K562 (cell line): ENCODE measurements around the gene HS2ST1. TPM values are rescaled to one million over a fixed set of nuclear protein-coding genes. Genes with fewer than 3 reads are reported as not detected.

Experiments
- ATAC-seq: fragments of 200-7000 bp; cut with Tn5 transposase; 3 replicates; pipeline ENCODE4 v1.9.1; 2020; ENCODE audit warnings: moderate library complexity
- BruUV-seq: library from RNA; stranded (reverse); fragments of 400-500 nt; replicated peaks from 2 replicates; lab custom pipeline; 2021; lab: Mats Ljungman, UMichigan
- CTCF ChIA-PET: fragments of 300-600 bp; formaldehyde crosslinking; extraction: SDS; loops from one replicate; lab custom pipeline; 2021; ENCODE audit warnings: low intra/inter-chr PET ratio; lab: Yijun Ruan, JAX
- POLR2A ChIA-PET: fragments of 300-600, 350-650 bp; sonication (Branson Sonifier 250); formaldehyde crosslinking; extraction: SDS; loops from one replicate; lab custom pipeline; 2021; ENCODE audit warnings: antibody characterized with exemption, inconsistent platforms; lab: Yijun Ruan, JAX
- DNase-seq, 4 experiments: peaks; one replicate each; pipeline versions ENCODE4 v3.0.0 to v3.0.0-alpha.2; 2011 to 2018; ENCODE audit warnings: low spot score in 3 of 4, mixed read lengths in 3 of 4; ENCODE audit errors: extremely low read depth in 1 of 4
- FAIRE-seq: peaks from 2 replicates; lab custom pipeline; 2011; peaks lifted over from hg19 to GRCh38; lab: Jason Lieb, UNC
- H2AFZ ChIP-seq: 2 replicates; pipeline ENCODE4 v1.6.0; 2011; ENCODE audit warnings: low read depth, low read length, control low read depth, inconsistent platforms
- H3K27ac ChIP-seq: fragments of 200-600 bp; 3 replicates; pipeline ENCODE4 v1.8.0; 2011; ENCODE audit warnings: low read depth, mild to moderate bottlenecking, control low read depth, inconsistent platforms, low read length, moderate library complexity, mixed read lengths; ENCODE audit errors: extremely low read depth
- H3K27me3 ChIP-seq, 2 experiments: fragments of 300-600 bp in 1 of 2; 2 replicates in 1 of 2; 3 replicates in 1 of 2; pipeline versions ENCODE4 v1.6.0 to v1.8.0; 2011; ENCODE audit warnings: inconsistent platforms in 2 of 2, low read length in 2 of 2, mild to moderate bottlenecking in 1 of 2, mixed read lengths in 1 of 2, moderate library complexity in 1 of 2; ENCODE audit not compliant: control insufficient read depth in 2 of 2, insufficient read depth in 2 of 2
- H3K36me3 ChIP-seq: fragments of 300-600 bp; 3 replicates; pipeline ENCODE4 v1.8.0; 2011; ENCODE audit warnings: mild to moderate bottlenecking, low read length, inconsistent platforms; ENCODE audit not compliant: control insufficient read depth, insufficient read depth
- H3K4me1 ChIP-seq, 2 experiments: fragments of 200-600 bp in 1 of 2; replicated peaks in 1 of 2; 2 replicates in 1 of 2; 3 replicates in 1 of 2; pipeline versions ENCODE4 v1.5.1 to v1.8.0; 2011; ENCODE audit warnings: inconsistent platforms in 2 of 2, low read length in 2 of 2, mild to moderate bottlenecking in 1 of 2, mixed read lengths in 1 of 2, moderate library complexity in 1 of 2; ENCODE audit not compliant: control insufficient read depth in 2 of 2, insufficient read depth in 2 of 2
- H3K4me2 ChIP-seq: 2 replicates; pipeline ENCODE4 v1.6.1; 2011; ENCODE audit warnings: low read length, control low read depth, inconsistent platforms, mixed read lengths; ENCODE audit not compliant: insufficient read depth
- H3K4me3 ChIP-seq: fragments of 200-600 bp; sonication (generic), shearing (Covaris generic); 2 replicates; pipeline ENCODE4 v1.5.1; 2016; ENCODE audit warnings: control low read depth, inconsistent platforms
- H3K79me2 ChIP-seq: fragments of 200-600 bp; 3 replicates; pipeline ENCODE4 v1.8.0; 2011; ENCODE audit warnings: low read length, inconsistent platforms; ENCODE audit not compliant: control insufficient read depth, insufficient read depth
- H3K9ac ChIP-seq, 2 experiments: 2 replicates each; pipeline versions ENCODE4 v1.6.0 to v1.6.1; 2011; ENCODE audit warnings: low read depth in 2 of 2, low read length in 2 of 2, control low read depth in 1 of 2, inconsistent platforms in 1 of 2, mild to moderate bottlenecking in 1 of 2, mixed read lengths in 1 of 2; ENCODE audit not compliant: insufficient read depth in 1 of 2
- H3K9me1 ChIP-seq: one replicate; pipeline ENCODE4 v1.6.0; 2011; ENCODE audit warnings: inconsistent platforms, mild to moderate bottlenecking, low read length, moderate library complexity; ENCODE audit not compliant: control insufficient read depth, insufficient read depth
- H3K9me3 ChIP-seq: replicated peaks from 2 replicates; pipeline ENCODE4 v1.5.1; 2011; ENCODE audit warnings: low read depth, low read length, inconsistent platforms; ENCODE audit not compliant: control insufficient read depth, insufficient read depth
- H4K20me1 ChIP-seq: replicated peaks from 2 replicates; pipeline ENCODE4 v1.6.1; 2011; ENCODE audit warnings: low read length, inconsistent platforms, mixed read lengths; ENCODE audit not compliant: control insufficient read depth, insufficient read depth
- ATF3 ChIP-seq, 2 experiments: fragments of 450-650 bp in 1 of 2; sonication (generic) in 1 of 2; formaldehyde crosslinking in 1 of 2; IDR thresholded peaks in 1 of 2; conservative IDR thresholded peaks in 1 of 2; 2 replicates each; pipeline versions ENCODE4 v1.6.1 to v1.8.1; 2016 to 2023; ENCODE audit warnings: mild to moderate bottlenecking in 2 of 2, moderate library complexity in 2 of 2, inconsistent platforms in 1 of 2, missing genetic modification reagents in 1 of 2
- BRF1 ChIP-seq: IDR thresholded peaks from 3 replicates; pipeline ENCODE4 v1.6.1; 2011; ENCODE audit warnings: borderline replicate concordance, mild to moderate bottlenecking; ENCODE audit not compliant: insufficient read length; ENCODE audit errors: extremely low read depth
- CBFA2T3 ChIP-seq: fragments of 450-650 bp; IDR thresholded peaks from 2 replicates; pipeline ENCODE4 v1.6.1; 2017
- CHCHD3 ChIP-seq: fragments of 250-450 bp; sonication (Bioruptor Pico); IDR thresholded peaks from 2 replicates; pipeline ENCODE4 v2.1.2; 2022; ENCODE audit warnings: mild to moderate bottlenecking
- ETS1 ChIP-seq: conservative IDR thresholded peaks from 2 replicates; pipeline ENCODE4 v1.6.1; 2011; ENCODE audit warnings: low read depth, mild to moderate bottlenecking, low read length; ENCODE audit not compliant: control insufficient read depth
- JUND ChIP-seq, 2 experiments: IDR thresholded peaks; 2 replicates in 1 of 2; 3 replicates in 1 of 2; pipeline ENCODE4 v1.6.1; 2011; ENCODE audit warnings: borderline replicate concordance in 2 of 2, low read depth in 2 of 2, low read length in 2 of 2, improper control_type of control experiment in 1 of 2, missing biosample characterization in 1 of 2, missing genetic modification characterization in 1 of 2, missing genetic modification reagents in 1 of 2
- MAFG ChIP-seq: fragments of 450-650 bp; conservative IDR thresholded peaks from 2 replicates; pipeline ENCODE4 v1.6.1; 2016; ENCODE audit warnings: missing genetic modification characterization, missing compliant biosample characterization
- MAFK ChIP-seq: IDR thresholded peaks from 2 replicates; pipeline ENCODE4 v1.6.1; 2011; ENCODE audit warnings: low read length, improper control_type of control experiment
- PRPF4 ChIP-seq: fragments of 200-400 bp; formaldehyde crosslinking; IDR thresholded peaks from one replicate; pipeline ENCODE4 v1.6.1; 2017; ENCODE audit warnings: low read length, low read depth, mild to moderate bottlenecking; ENCODE audit not compliant: insufficient read depth, poor library complexity, severe bottlenecking
- RBM17 ChIP-seq: fragments of 200-400 bp; formaldehyde crosslinking; IDR thresholded peaks from 2 replicates; pipeline ENCODE4 v1.6.1; 2017; ENCODE audit warnings: low read depth, mild to moderate bottlenecking, low read length, borderline replicate concordance
- SMARCA4 ChIP-seq: fragments of 450-650 bp; IDR thresholded peaks from 2 replicates; pipeline ENCODE4 v1.6.1; 2016
- SUPT5H ChIP-seq: fragments of 450-650 bp; IDR thresholded peaks from 2 replicates; pipeline ENCODE4 v1.6.1; 2016
- XRCC5 ChIP-seq: fragments of 200-400 bp; formaldehyde crosslinking; IDR thresholded peaks from 2 replicates; pipeline ENCODE4 v1.6.1; 2017; ENCODE audit warnings: low read depth, mild to moderate bottlenecking, low read length
- ZC3H8 ChIP-seq: fragments of 450-650 bp; IDR thresholded peaks from 2 replicates; pipeline ENCODE4 v1.6.1; 2017
- ZFP30 ChIP-seq: fragments of 250-450 bp; sonication (Bioruptor Pico); IDR thresholded peaks from 2 replicates; pipeline ENCODE4 v1.8.0; 2022; ENCODE audit warnings: moderate library complexity, mild to moderate bottlenecking, inconsistent platforms, borderline replicate concordance
- ZNF146 ChIP-seq: IDR thresholded peaks from one replicate; pipeline ENCODE4 v1.6.1; 2018; ENCODE audit warnings: missing compliant biosample characterization; ENCODE audit not compliant: unreplicated experiment
- ZNF740 ChIP-seq, 3 experiments: fragments of 200-800 bp in 1 of 3; sonication (Bioruptor generic) in 1 of 3; sonication (generic) in 1 of 3; formaldehyde crosslinking in 1 of 3; IDR thresholded peaks; 2 replicates each; pipeline versions ENCODE4 v1.6.1 to v1.8.0; 2016 to 2022; ENCODE audit warnings: mild to moderate bottlenecking in 2 of 3, missing compliant biosample characterization in 2 of 3, missing genetic modification characterization in 2 of 3, missing genetic modification reagents in 1 of 3
- WGBS: fragments of 100-300 bp; shearing (Covaris generic); methylation state at CpG from one replicate; pipeline ENCODE4 v1.1.6; 2016; ENCODE audit warnings: low coverage, mixed read lengths; ENCODE audit not compliant: insufficient coverage; ENCODE audit errors: missing lambda C conversion rate; 5-methylcytosine and 5-hydroxymethylcytosine counted together
- in situ Hi-C: fragments of 300-500 bp; cut with MboI; formaldehyde crosslinking; loops from 4 replicates; pipeline ENCODE4 v1.15.0; 2018; ENCODE audit warnings: inconsistent platforms, mixed read lengths
- intact Hi-C: fragments of 100-400 bp; cut with micrococcal nuclease; formaldehyde crosslinking; loops from 2 replicates; pipeline ENCODE4 v1.14.2; 2022
- polyA plus RNA-seq, 8 experiments: library from polyadenylated mRNA; depleted of rRNA in 4 of 8; stranded (reverse) in 5 of 8; unstranded in 3 of 8; fragments of >200 nt; fragmentation: Nextera tagmentation in 2 of 8; fragmentation: Illumina TruSeq in 1 of 8; extraction: Ambion mirVana in 2 of 8; extraction: Trizol in 1 of 8; gene quantifications; 2 replicates each; pipeline versions ENCODE4 v1.2.1 to v1.2.3, GENCODE V29; 2011 to 2014; ENCODE audit warnings: inconsistent platforms in 1 of 8, missing spikeins in 1 of 8
- total RNA-seq, 7 experiments: library from RNA; depleted of rRNA in 6 of 7; stranded (reverse); fragments of >200 nt in 6 of 7; fragmentation: Illumina TruSeq in 2 of 7; extraction: Trizol in 2 of 7; gene quantifications; 2 replicates each; pipeline versions ENCODE4 v1.2.1 to v1.2.3, GENCODE V29; 2011 to 2021; ENCODE audit warnings: low replicate concordance in 1 of 7
- TF ChIP-seq, protein P1 (sequence below), 2 experiments: fragments of 450-650 bp in 1 of 2; sonication (generic) in 1 of 2; formaldehyde crosslinking; conservative IDR thresholded peaks; 2 replicates each; pipeline versions ENCODE4 v1.4.0 to v1.8.1; 2020 to 2022; ENCODE audit warnings: mild to moderate bottlenecking in 1 of 2, missing genetic modification reagents in 1 of 2

Gene HS2ST1
- total and polyA plus RNA-seq, 9 of the 15 experiments (the other 6 are each of a cell fraction or from before 2014, with no cell fraction given): 7.7 to 43.3 (median 25.8) TPM

- POLR2A ChIA-PET: no interaction called here
- Histone ChIP-seq H3K4me2 (peak overlapping the region; percentile 54), H3K9ac (no peak overlapping the region), H3K4me1 (peaks cover 0 to 36% of the 10 kb centered on the region in 2 experiments; a peak in 3 of 5 replicates), H4K20me1 (no peaks in the 10 kb centered on the region; the same call in 1 of the 2 replicates), H3K27ac (peak overlapping the region; percentile 50; the same call in 1 of the 3 replicates), H3K9me3 (no peaks in the 10 kb centered on the region; the same call in 1 of the 2 replicates), H2AFZ (no peak overlapping the region), H3K79me2 (peaks cover 99% of the 10 kb centered on the region), H3K27me3 (no peaks in the 10 kb centered on the region), H3K4me3 (no peak overlapping the region), H3K36me3 (no peaks in the 10 kb centered on the region), H3K9me1 (no peaks in the 10 kb centered on the region)
- DNase-seq: peak in 1 of 4 experiments; percentile 37
- BruUV-seq: no TSS peak
- in situ Hi-C loops (no loop called here), intact Hi-C loops (loop anchor here (5.0 kb wide), 1 partner anchor 34 kb away; no protein-coding TSS in a partner anchor)
- WGBS: 0% methylated on average over 1 of the region's 1 CpG
- CTCF ChIA-PET: no interaction called here
- peak; percentile 65 for ATAC-seq
- FAIRE-seq: peak; percentile 57
- TF ChIP-seq ZC3H8 (no peak), XRCC5 (no peak), SUPT5H (no peak), BRF1 (no peak), CHCHD3 (CRISPR knock-in tag) (no peak), MAFG (peak; percentile 72), ZNF146 (CRISPR knock-in tag) (no peak), RBM17 (no peak), CBFA2T3 (no peak), PRPF4 (no peak), JUND (IDR thresholded peaks at IDR 0.05; ENCODE audit: borderline replicate concordance, low read depth, low read length) (0 out of 2 replicates have a peak, but pooled peaks have one; percentile 26), JUND (tag; IDR thresholded peaks at IDR 0.05; ENCODE audit: borderline replicate concordance, low read depth, low read length) (no peak), MAFK (peak; percentile 38; the same call in 1 of the 2 replicates), ETS1 (no peak), ZFP30 (CRISPR knock-in tag) (no peak), ATF3 (IDR thresholded peaks at IDR 0.05) (peak; percentile 24; the same call in 1 of the 2 replicates), ATF3 (CRISPR knock-in tag; conservative IDR thresholded peaks at IDR 0.05) (no peak), ZNF740 (CRISPR knock-in tag; IDR thresholded peaks at IDR 0.05) (no peak), ZNF740 (tag; IDR thresholded peaks at IDR 0.05) (no peak), SMARCA4 (0 out of 2 replicates have a peak, but pooled peaks have one; percentile 30)
- TF ChIP-seq, protein P1, sequence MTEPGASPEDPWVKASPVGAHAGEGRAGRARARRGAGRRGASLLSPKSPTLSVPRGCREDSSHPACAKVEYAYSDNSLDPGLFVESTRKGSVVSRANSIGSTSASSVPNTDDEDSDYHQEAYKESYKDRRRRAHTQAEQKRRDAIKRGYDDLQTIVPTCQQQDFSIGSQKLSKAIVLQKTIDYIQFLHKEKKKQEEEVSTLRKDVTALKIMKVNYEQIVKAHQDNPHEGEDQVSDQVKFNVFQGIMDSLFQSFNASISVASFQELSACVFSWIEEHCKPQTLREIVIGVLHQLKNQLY (CRISPR knock-in tag; conservative IDR thresholded peaks at IDR 0.05): no peak
Measured at GRCh38 chr1:86951430-86951829, 37.0 kb downstream of the HS2ST1 start.
